ENCODE data around the gene SELENOM.

DNA sequence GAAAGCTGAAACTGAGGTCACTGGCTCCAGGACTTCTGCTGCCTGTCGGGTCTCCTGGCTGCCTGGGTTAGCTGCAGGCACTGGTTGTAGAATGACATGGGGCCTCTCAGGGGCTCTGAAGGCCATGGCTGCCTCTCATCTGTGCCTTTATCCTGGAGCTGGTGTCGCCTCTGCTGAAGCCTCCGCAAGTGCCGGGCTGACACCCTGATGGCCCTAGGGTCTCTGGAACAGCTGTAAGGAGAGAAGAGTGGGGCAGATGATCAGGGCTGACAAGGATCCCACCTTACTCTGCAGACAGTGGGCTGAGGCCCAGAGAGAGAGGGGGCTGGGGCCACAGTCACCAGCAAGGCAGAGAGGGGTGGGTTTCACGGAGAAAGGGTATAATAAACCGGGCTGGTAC lies 28.3 kb upstream of the SELENOM start:
- TF ChIP-seq, protein P1, sequence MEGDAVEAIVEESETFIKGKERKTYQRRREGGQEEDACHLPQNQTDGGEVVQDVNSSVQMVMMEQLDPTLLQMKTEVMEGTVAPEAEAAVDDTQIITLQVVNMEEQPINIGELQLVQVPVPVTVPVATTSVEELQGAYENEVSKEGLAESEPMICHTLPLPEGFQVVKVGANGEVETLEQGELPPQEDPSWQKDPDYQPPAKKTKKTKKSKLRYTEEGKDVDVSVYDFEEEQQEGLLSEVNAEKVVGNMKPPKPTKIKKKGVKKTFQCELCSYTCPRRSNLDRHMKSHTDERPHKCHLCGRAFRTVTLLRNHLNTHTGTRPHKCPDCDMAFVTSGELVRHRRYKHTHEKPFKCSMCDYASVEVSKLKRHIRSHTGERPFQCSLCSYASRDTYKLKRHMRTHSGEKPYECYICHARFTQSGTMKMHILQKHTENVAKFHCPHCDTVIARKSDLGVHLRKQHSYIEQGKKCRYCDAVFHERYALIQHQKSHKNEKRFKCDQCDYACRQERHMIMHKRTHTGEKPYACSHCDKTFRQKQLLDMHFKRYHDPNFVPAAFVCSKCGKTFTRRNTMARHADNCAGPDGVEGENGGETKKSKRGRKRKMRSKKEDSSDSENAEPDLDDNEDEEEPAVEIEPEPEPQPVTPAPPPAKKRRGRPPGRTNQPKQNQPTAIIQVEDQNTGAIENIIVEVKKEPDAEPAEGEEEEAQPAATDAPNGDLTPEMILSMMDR (IDR thresholded peaks at IDR 0.05; ENCODE audit: insufficient read depth, low read length, poor library complexity, severe bottlenecking), result no peak
- no peak for TF ChIP-seq EZH2phosphoT487 (conservative IDR thresholded peaks at IDR 0.05; ENCODE audit: low read length)
